B cell (primary cell): ENCODE results near the gene ZNF469. TPM values are rescaled to one million over a fixed set of nuclear protein-coding genes. Genes with fewer than 3 reads are reported as not detected.
A peak's percentile ranks its signal among the peaks of the same experiment; 100 is the strongest.

ENCODE experiments used
- ATAC-seq: fragments of 200-7000 bp; cut with Tn5 transposase; one replicate; pipeline ENCODE4 v1.10.0; 2021; ENCODE audit warnings: low read depth, mild to moderate bottlenecking, moderate number of reproducible peaks, moderate library complexity
- CTCF ChIA-PET: fragments of 350-600 bp; sonication (Branson Sonifier 250); formaldehyde crosslinking; loops from one replicate; lab custom pipeline; 2021; ENCODE audit warnings: antibody characterized with exemption, inconsistent platforms; lab: Charles Lee
- POLR2A ChIA-PET: fragments of 350-600 bp; sonication (Branson Sonifier 250); formaldehyde crosslinking; loops from one replicate; lab custom pipeline; 2021; ENCODE audit warnings: antibody characterized with exemption; lab: Charles Lee
- DNase-seq: peaks from one replicate; pipeline ENCODE4 v3.0.0; 2013
- H2AFZ ChIP-seq: 2 replicates; pipeline ENCODE4 v1.6.1; 2012; ENCODE audit warnings: mild to moderate bottlenecking, low read depth, low read length; ENCODE audit not compliant: insufficient read depth, poor library complexity, severe bottlenecking
- H3K27ac ChIP-seq, 2 donors: 1 replicate in 1 of 2; 2 replicates in 1 of 2; pipeline ENCODE4 v1.5.1; 2012 to 2013; ENCODE audit warnings: low read length in 2 of 2, mild to moderate bottlenecking in 2 of 2, moderate library complexity in 1 of 2
- H3K27me3 ChIP-seq, 4 experiments: fragments of 200-600 bp in 1 of 4; sonication (generic) in 1 of 4; replicated peaks in 1 of 4; 1 replicate in 2 of 4; 2 replicates in 2 of 4; pipeline versions ENCODE4 v1.6.1 to v1.7.0; 2013 to 2016; ENCODE audit warnings: low read length in 3 of 4, mild to moderate bottlenecking in 2 of 4, mixed read lengths in 1 of 4, moderate library complexity in 1 of 4; ENCODE audit not compliant: insufficient read depth in 4 of 4, control insufficient read depth in 3 of 4; ENCODE audit errors: control extremely low read depth in 1 of 4
- H3K36me3 ChIP-seq, 2 experiments: replicated peaks in 1 of 2; 1 replicate in 1 of 2; 2 replicates in 1 of 2; pipeline versions ENCODE4 v1.6.1 to v1.7.1; 2013; ENCODE audit warnings: low read length in 1 of 2; ENCODE audit not compliant: insufficient read depth in 2 of 2, control insufficient read depth in 1 of 2; ENCODE audit errors: control extremely low read depth in 1 of 2, extremely low read depth in 1 of 2
- H3K4me1 ChIP-seq, 2 donors: fragments of 200-600 bp in 1 of 2; sonication (generic) in 1 of 2; 1 replicate in 1 of 2; 2 replicates in 1 of 2; pipeline versions ENCODE4 v1.5.1 to v1.6.1; 2013 to 2017; ENCODE audit warnings: low read length in 2 of 2; ENCODE audit not compliant: control insufficient read depth in 2 of 2, insufficient read depth in 2 of 2
- H3K4me2 ChIP-seq: replicated peaks from 2 replicates; pipeline ENCODE3; 2012; ENCODE audit warnings: mild to moderate bottlenecking, low read depth, low read length; ENCODE audit not compliant: poor library complexity, severe bottlenecking
- H3K4me3 ChIP-seq, 5 experiments: fragments of 200-600 bp in 1 of 5; sonication (generic) in 1 of 5; 1 replicate in 3 of 5; 2 replicates in 2 of 5; pipeline versions ENCODE4 v1.5.1 to v1.7.0; 2011 to 2016; ENCODE audit warnings: low read length in 4 of 5, mild to moderate bottlenecking in 4 of 5, low read depth in 2 of 5, control low read depth in 1 of 5, moderate library complexity in 1 of 5; ENCODE audit not compliant: insufficient read depth in 1 of 5; ENCODE audit errors: control extremely low read depth in 1 of 5, extremely low read depth in 1 of 5
- H3K79me2 ChIP-seq: fragments of 200-600 bp; sonication (generic); one replicate; pipeline ENCODE4 v1.6.0; 2016; ENCODE audit warnings: low read length; ENCODE audit not compliant: control insufficient read depth, insufficient read depth
- H3K9ac ChIP-seq: fragments of 200-600 bp; sonication (generic); 2 replicates; pipeline ENCODE4 v1.6.1; 2017; ENCODE audit warnings: mild to moderate bottlenecking, low read length, moderate library complexity
- H3K9me3 ChIP-seq, 3 donors: one replicate each; pipeline versions ENCODE4 v1.6.1 to v1.7.1; 2013; ENCODE audit warnings: low read length in 2 of 3; ENCODE audit not compliant: control insufficient read depth in 2 of 3, insufficient read depth in 1 of 3; ENCODE audit errors: control extremely low read depth in 1 of 3
- H4K20me1 ChIP-seq: 2 replicates; pipeline ENCODE4 v1.6.0; 2012; ENCODE audit warnings: mild to moderate bottlenecking, low read length; ENCODE audit not compliant: insufficient read depth, control insufficient read depth, poor library complexity, severe bottlenecking
- H3K27ac Mint-ChIP-seq: one replicate; pipeline ENCODE4 v1.8.0; 2021; ENCODE audit warnings: mixed read lengths
- H3K27me3 Mint-ChIP-seq: one replicate; pipeline ENCODE4 v1.8.0; 2021; ENCODE audit warnings: mixed read lengths
- H3K4me1 Mint-ChIP-seq: one replicate; pipeline ENCODE4 v1.8.0; 2021; ENCODE audit warnings: mixed read lengths
- H3K4me3 Mint-ChIP-seq: one replicate; pipeline ENCODE4 v1.8.0; 2021; ENCODE audit warnings: mixed read lengths
- H3K9me3 Mint-ChIP-seq: one replicate; pipeline ENCODE4 v1.8.0; 2022; ENCODE audit warnings: mixed read lengths; ENCODE audit not compliant: insufficient read depth
- EZH2 ChIP-seq: IDR thresholded peaks from 2 replicates; pipeline ENCODE4 v1.6.1; 2012; ENCODE audit warnings: borderline replicate concordance, low read depth, mild to moderate bottlenecking, moderate library complexity, low read length; ENCODE audit not compliant: insufficient read depth, poor library complexity, severe bottlenecking
- WGBS: methylation state at CpG from one replicate; pipeline ENCODE4 v1.1.5; 2013; ENCODE audit warnings: missing lambda C conversion rate; ENCODE audit not compliant: insufficient coverage; 5-methylcytosine and 5-hydroxymethylcytosine counted together
- intact Hi-C: fragments of 100-400 bp; cut with micrococcal nuclease; formaldehyde crosslinking; loops from one replicate; pipeline ENCODE4 v1.10.0; 2022
- polyA minus RNA-seq: library from RNA; depleted of rRNA, polyadenylated mRNA; stranded (reverse); fragments of >200 nt; gene quantifications from 2 replicates; pipeline ENCODE4 v1.2.3, GENCODE V29; 2012
- polyA plus RNA-seq: library from polyadenylated mRNA; depleted of rRNA; stranded (reverse); fragments of >200 nt; gene quantifications from 2 replicates; pipeline ENCODE4 v1.2.3, GENCODE V29; 2012
- total RNA-seq, 2 donors: library from RNA; stranded (reverse); fragments of 120-200 nt in 1 of 2; gene quantifications; 1 replicate in 1 of 2; 2 replicates in 1 of 2; pipeline versions ENCODE4 v1.2.3 to v1.2.4, GENCODE V29; 2013 to 2022
- TF ChIP-seq, protein P1 (sequence below): fragments of 200-600 bp; IDR thresholded peaks from one replicate; pipeline ENCODE4 v1.8.0; 2022; ENCODE audit warnings: antibody characterized with exemption, mild to moderate bottlenecking

ZNF469 gene, protein sequence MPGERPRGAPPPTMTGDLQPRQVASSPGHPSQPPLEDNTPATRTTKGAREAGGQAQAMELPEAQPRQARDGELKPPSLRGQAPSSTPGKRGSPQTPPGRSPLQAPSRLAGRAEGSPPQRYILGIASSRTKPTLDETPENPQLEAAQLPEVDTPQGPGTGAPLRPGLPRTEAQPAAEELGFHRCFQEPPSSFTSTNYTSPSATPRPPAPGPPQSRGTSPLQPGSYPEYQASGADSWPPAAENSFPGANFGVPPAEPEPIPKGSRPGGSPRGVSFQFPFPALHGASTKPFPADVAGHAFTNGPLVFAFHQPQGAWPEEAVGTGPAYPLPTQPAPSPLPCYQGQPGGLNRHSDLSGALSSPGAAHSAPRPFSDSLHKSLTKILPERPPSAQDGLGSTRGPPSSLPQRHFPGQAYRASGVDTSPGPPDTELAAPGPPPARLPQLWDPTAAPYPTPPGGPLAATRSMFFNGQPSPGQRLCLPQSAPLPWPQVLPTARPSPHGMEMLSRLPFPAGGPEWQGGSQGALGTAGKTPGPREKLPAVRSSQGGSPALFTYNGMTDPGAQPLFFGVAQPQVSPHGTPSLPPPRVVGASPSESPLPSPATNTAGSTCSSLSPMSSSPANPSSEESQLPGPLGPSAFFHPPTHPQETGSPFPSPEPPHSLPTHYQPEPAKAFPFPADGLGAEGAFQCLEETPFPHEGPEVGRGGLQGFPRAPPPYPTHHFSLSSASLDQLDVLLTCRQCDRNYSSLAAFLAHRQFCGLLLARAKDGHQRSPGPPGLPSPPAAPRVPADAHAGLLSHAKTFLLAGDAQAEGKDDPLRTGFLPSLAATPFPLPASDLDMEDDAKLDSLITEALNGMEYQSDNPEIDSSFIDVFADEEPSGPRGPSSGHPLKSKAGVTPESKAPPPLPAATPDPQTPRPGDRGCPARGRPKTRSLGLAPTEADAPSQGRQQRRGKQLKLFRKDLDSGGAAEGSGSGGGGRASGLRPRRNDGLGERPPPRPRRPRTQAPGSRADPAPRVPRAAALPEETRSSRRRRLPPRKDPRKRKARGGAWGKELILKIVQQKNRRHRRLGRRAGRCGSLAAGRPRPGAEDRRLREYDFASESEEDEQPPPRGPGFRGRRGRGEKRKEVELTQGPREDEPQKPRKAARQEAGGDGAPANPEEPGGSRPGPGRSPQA (N-terminal part only)
- total RNA-seq (5.9 and 6.5 TPM in 2 replicates), polyA plus RNA-seq (0.14 and 0.25 TPM in 2 replicates), polyA minus RNA-seq (1.5 and 1.8 TPM in 2 replicates)
- total RNA-seq (2013) = 0.49 TPM

DNA sequence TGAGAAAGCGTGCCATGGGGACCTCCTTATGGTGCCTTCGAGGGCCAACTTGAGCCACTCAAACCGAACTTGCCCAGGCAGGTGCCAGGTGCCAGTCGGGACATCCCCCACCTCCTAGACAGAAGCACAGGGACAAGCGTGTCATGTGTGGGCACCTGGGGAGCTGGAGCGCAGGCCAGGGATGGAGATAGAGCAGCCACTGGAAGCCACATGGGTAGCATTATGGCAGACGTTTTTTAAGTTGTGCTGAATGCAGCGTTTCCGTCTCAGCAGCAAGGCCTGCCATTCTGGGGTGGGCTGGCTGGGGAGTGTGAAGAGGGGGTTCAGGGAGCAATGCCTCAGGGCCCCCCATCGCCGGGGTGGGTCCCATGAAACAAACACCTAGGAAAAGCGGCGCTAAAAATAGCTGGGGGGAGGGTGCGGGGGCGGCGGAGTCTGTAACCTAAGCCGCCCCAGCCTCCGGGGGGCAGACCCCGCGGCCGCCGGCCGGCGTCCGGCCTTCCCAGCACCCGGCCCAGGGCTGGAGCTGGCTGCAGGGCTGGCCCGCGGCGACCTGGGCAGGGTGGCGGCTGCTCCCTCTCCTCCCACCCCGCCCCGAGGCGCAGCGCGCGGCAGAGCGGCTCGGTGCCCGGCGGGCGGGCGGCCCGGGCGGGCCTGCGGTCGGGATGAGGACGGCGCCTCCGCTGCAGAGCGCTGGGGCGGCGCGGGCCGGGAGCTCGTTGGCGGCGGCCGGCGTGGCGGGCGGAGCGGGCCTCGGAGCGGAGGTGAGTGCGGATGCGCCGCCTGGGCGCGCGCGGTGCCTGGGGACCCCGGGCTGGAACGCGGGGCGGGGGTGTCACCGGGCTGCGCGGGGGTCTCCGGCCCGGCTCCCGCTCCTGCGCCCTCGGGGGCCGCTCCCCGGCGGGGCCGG, at the start of gene ZNF469:
Gene ZNF469 (plus strand): TSS at position 469 of the 910 bp plus-strand sequence. CDS start 44,512 bp downstream, outside the sequence.
- Mint-ChIP-seq H3K27ac (no peak within 1 kb of the TSS), H3K4me3 (peak within 1 kb of the TSS; percentile 83), H3K27me3 (peaks cover 36% of the 10 kb centered on the region), H3K9me3 (no peaks in the 10 kb centered on the region), H3K4me1 (peaks cover 9% of the 10 kb centered on the region)
- TF ChIP-seq EZH2 = no peak
- TF ChIP-seq, protein P1, sequence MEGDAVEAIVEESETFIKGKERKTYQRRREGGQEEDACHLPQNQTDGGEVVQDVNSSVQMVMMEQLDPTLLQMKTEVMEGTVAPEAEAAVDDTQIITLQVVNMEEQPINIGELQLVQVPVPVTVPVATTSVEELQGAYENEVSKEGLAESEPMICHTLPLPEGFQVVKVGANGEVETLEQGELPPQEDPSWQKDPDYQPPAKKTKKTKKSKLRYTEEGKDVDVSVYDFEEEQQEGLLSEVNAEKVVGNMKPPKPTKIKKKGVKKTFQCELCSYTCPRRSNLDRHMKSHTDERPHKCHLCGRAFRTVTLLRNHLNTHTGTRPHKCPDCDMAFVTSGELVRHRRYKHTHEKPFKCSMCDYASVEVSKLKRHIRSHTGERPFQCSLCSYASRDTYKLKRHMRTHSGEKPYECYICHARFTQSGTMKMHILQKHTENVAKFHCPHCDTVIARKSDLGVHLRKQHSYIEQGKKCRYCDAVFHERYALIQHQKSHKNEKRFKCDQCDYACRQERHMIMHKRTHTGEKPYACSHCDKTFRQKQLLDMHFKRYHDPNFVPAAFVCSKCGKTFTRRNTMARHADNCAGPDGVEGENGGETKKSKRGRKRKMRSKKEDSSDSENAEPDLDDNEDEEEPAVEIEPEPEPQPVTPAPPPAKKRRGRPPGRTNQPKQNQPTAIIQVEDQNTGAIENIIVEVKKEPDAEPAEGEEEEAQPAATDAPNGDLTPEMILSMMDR = no peak
- H4K20me1 ChIP-seq = no peaks in the 10 kb centered on the region
- peaks cover 0 to 24% (median 0%) of the 10 kb centered on the region in 3 donors for H3K9me3 ChIP-seq
- ATAC-seq (peak; percentile 42), DNase-seq (peak; percentile 35)
- H3K27ac ChIP-seq = no peak within 1 kb of the TSS
- H3K79me2 ChIP-seq = no peaks in the 10 kb centered on the region
- CTCF ChIA-PET = interaction anchor here (3.0 kb wide), 1 partner anchor 604 kb away, joined by 8 read pairs; no protein-coding TSS in a partner anchor
- peak within 1 kb of the TSS in 2 of 5 experiments; percentile 23 to 29 for H3K4me3 ChIP-seq
- H3K4me1 ChIP-seq = peaks cover 10 to 18% of the 10 kb centered on the region in 2 donors
- peak within 1 kb of the TSS; percentile 71 for H3K4me2 ChIP-seq
- peaks cover 0 to 46% (median 17%) of the 10 kb centered on the region in 4 experiments for H3K27me3 ChIP-seq
- peak within 1 kb of the TSS; percentile 28 for H2AFZ ChIP-seq
- POLR2A ChIA-PET = no interaction called here
- H3K9ac ChIP-seq = peak within 1 kb of the TSS; percentile 35
- WGBS = 11% methylated on average over 87 of the region's 87 CpGs
- intact Hi-C loops = no loop called here
- no peaks in the 10 kb centered on the region for H3K36me3 ChIP-seq
